K562 (cell line): ENCODE results near the gene ZC3H10. TPM values are rescaled to one million over a fixed set of nuclear protein-coding genes. Genes with fewer than 3 reads are reported as not detected.

Experiments
- ATAC-seq: fragments of 200-7000 bp; cut with Tn5 transposase; 3 replicates; pipeline ENCODE4 v1.9.1; 2020; ENCODE audit warnings: moderate library complexity
- BruUV-seq: library from RNA; stranded (reverse); fragments of 400-500 nt; replicated peaks from 2 replicates; lab custom pipeline; 2021; lab: Mats Ljungman, UMichigan
- CTCF ChIA-PET: fragments of 300-600 bp; formaldehyde crosslinking; extraction: SDS; loops from one replicate; lab custom pipeline; 2021; ENCODE audit warnings: low intra/inter-chr PET ratio; lab: Yijun Ruan, JAX
- POLR2A ChIA-PET: fragments of 300-600, 350-650 bp; sonication (Branson Sonifier 250); formaldehyde crosslinking; extraction: SDS; loops from one replicate; lab custom pipeline; 2021; ENCODE audit warnings: antibody characterized with exemption, inconsistent platforms; lab: Yijun Ruan, JAX
- DNase-seq, 4 experiments: peaks; one replicate each; pipeline versions ENCODE4 v3.0.0 to v3.0.0-alpha.2; 2011 to 2018; ENCODE audit warnings: low spot score in 3 of 4, mixed read lengths in 3 of 4; ENCODE audit errors: extremely low read depth in 1 of 4
- FAIRE-seq: peaks from 2 replicates; lab custom pipeline; 2011; peaks lifted over from hg19 to GRCh38; lab: Jason Lieb, UNC
- H2AFZ ChIP-seq: 2 replicates; pipeline ENCODE4 v1.6.0; 2011; ENCODE audit warnings: low read depth, low read length, control low read depth, inconsistent platforms
- H3K27ac ChIP-seq: fragments of 200-600 bp; 3 replicates; pipeline ENCODE4 v1.8.0; 2011; ENCODE audit warnings: low read depth, mild to moderate bottlenecking, control low read depth, inconsistent platforms, low read length, moderate library complexity, mixed read lengths; ENCODE audit errors: extremely low read depth
- H3K27me3 ChIP-seq, 2 experiments: fragments of 300-600 bp in 1 of 2; 2 replicates in 1 of 2; 3 replicates in 1 of 2; pipeline versions ENCODE4 v1.6.0 to v1.8.0; 2011; ENCODE audit warnings: inconsistent platforms in 2 of 2, low read length in 2 of 2, mild to moderate bottlenecking in 1 of 2, mixed read lengths in 1 of 2, moderate library complexity in 1 of 2; ENCODE audit not compliant: control insufficient read depth in 2 of 2, insufficient read depth in 2 of 2
- H3K36me3 ChIP-seq: fragments of 300-600 bp; 3 replicates; pipeline ENCODE4 v1.8.0; 2011; ENCODE audit warnings: mild to moderate bottlenecking, low read length, inconsistent platforms; ENCODE audit not compliant: control insufficient read depth, insufficient read depth
- H3K4me1 ChIP-seq, 2 experiments: fragments of 200-600 bp in 1 of 2; replicated peaks in 1 of 2; 2 replicates in 1 of 2; 3 replicates in 1 of 2; pipeline versions ENCODE4 v1.5.1 to v1.8.0; 2011; ENCODE audit warnings: inconsistent platforms in 2 of 2, low read length in 2 of 2, mild to moderate bottlenecking in 1 of 2, mixed read lengths in 1 of 2, moderate library complexity in 1 of 2; ENCODE audit not compliant: control insufficient read depth in 2 of 2, insufficient read depth in 2 of 2
- H3K4me2 ChIP-seq: 2 replicates; pipeline ENCODE4 v1.6.1; 2011; ENCODE audit warnings: low read length, control low read depth, inconsistent platforms, mixed read lengths; ENCODE audit not compliant: insufficient read depth
- H3K4me3 ChIP-seq: fragments of 200-600 bp; sonication (generic), shearing (Covaris generic); 2 replicates; pipeline ENCODE4 v1.5.1; 2016; ENCODE audit warnings: control low read depth, inconsistent platforms
- H3K79me2 ChIP-seq: fragments of 200-600 bp; 3 replicates; pipeline ENCODE4 v1.8.0; 2011; ENCODE audit warnings: low read length, inconsistent platforms; ENCODE audit not compliant: control insufficient read depth, insufficient read depth
- H3K9ac ChIP-seq, 2 experiments: 2 replicates each; pipeline versions ENCODE4 v1.6.0 to v1.6.1; 2011; ENCODE audit warnings: low read depth in 2 of 2, low read length in 2 of 2, control low read depth in 1 of 2, inconsistent platforms in 1 of 2, mild to moderate bottlenecking in 1 of 2, mixed read lengths in 1 of 2; ENCODE audit not compliant: insufficient read depth in 1 of 2
- H3K9me1 ChIP-seq: one replicate; pipeline ENCODE4 v1.6.0; 2011; ENCODE audit warnings: inconsistent platforms, mild to moderate bottlenecking, low read length, moderate library complexity; ENCODE audit not compliant: control insufficient read depth, insufficient read depth
- H3K9me3 ChIP-seq: replicated peaks from 2 replicates; pipeline ENCODE4 v1.5.1; 2011; ENCODE audit warnings: low read depth, low read length, inconsistent platforms; ENCODE audit not compliant: control insufficient read depth, insufficient read depth
- H4K20me1 ChIP-seq: replicated peaks from 2 replicates; pipeline ENCODE4 v1.6.1; 2011; ENCODE audit warnings: low read length, inconsistent platforms, mixed read lengths; ENCODE audit not compliant: control insufficient read depth, insufficient read depth
- CBFA2T3 ChIP-seq: fragments of 450-650 bp; IDR thresholded peaks from 2 replicates; pipeline ENCODE4 v1.6.1; 2017
- FOXJ2 ChIP-seq: fragments of 200-800 bp; sonication (Bioruptor generic); IDR thresholded peaks from 2 replicates; pipeline ENCODE4 v1.6.1; 2016; ENCODE audit warnings: missing genetic modification characterization, missing compliant biosample characterization
- HDGF ChIP-seq: fragments of 450-650 bp; IDR thresholded peaks from 2 replicates; pipeline ENCODE4 v1.6.1; 2016
- KDM5B ChIP-seq: fragments of 200-600 bp; sonication (generic); IDR thresholded peaks from 2 replicates; pipeline ENCODE4 v1.6.1; 2012; ENCODE audit warnings: low read depth, mild to moderate bottlenecking, moderate library complexity, low read length, control low read depth, inconsistent platforms; ENCODE audit not compliant: insufficient replicate concordance
- LEF1 ChIP-seq: fragments of 450-650 bp; IDR thresholded peaks from 2 replicates; pipeline ENCODE4 v1.6.1; 2016; ENCODE audit warnings: mild to moderate bottlenecking
- MYBL2 ChIP-seq, 2 experiments: fragments of 450-650 bp in 1 of 2; sonication (generic) in 1 of 2; formaldehyde crosslinking in 1 of 2; IDR thresholded peaks; 2 replicates each; pipeline versions ENCODE4 v1.6.1 to v1.8.1; 2017 to 2022; ENCODE audit warnings: borderline replicate concordance in 1 of 2, inconsistent platforms in 1 of 2, low read depth in 1 of 2, mild to moderate bottlenecking in 1 of 2, missing genetic modification reagents in 1 of 2, moderate library complexity in 1 of 2
- RFX7 ChIP-seq: fragments of 250-450 bp; sonication (Bioruptor Pico); IDR thresholded peaks from 2 replicates; pipeline ENCODE4 v1.5.1; 2021; ENCODE audit warnings: mild to moderate bottlenecking
- SRSF1 ChIP-seq: fragments of 200-400 bp; formaldehyde crosslinking; IDR thresholded peaks from 2 replicates; pipeline ENCODE4 v1.6.1; 2017; ENCODE audit warnings: mild to moderate bottlenecking, low read depth, low read length, moderate library complexity
- STAG1 ChIP-seq: sonication (generic); formaldehyde crosslinking; IDR thresholded peaks from 2 replicates; pipeline ENCODE4 v1.5.0; 2020; ENCODE audit warnings: missing genetic modification reagents, borderline replicate concordance
- WGBS: fragments of 100-300 bp; shearing (Covaris generic); methylation state at CpG from one replicate; pipeline ENCODE4 v1.1.6; 2016; ENCODE audit warnings: low coverage, mixed read lengths; ENCODE audit not compliant: insufficient coverage; ENCODE audit errors: missing lambda C conversion rate; 5-methylcytosine and 5-hydroxymethylcytosine counted together
- in situ Hi-C: fragments of 300-500 bp; cut with MboI; formaldehyde crosslinking; loops from 4 replicates; pipeline ENCODE4 v1.15.0; 2018; ENCODE audit warnings: inconsistent platforms, mixed read lengths
- intact Hi-C: fragments of 100-400 bp; cut with micrococcal nuclease; formaldehyde crosslinking; loops from 2 replicates; pipeline ENCODE4 v1.14.2; 2022
- polyA plus RNA-seq, 8 experiments: library from polyadenylated mRNA; depleted of rRNA in 4 of 8; stranded (reverse) in 5 of 8; unstranded in 3 of 8; fragments of >200 nt; fragmentation: Nextera tagmentation in 2 of 8; fragmentation: Illumina TruSeq in 1 of 8; extraction: Ambion mirVana in 2 of 8; extraction: Trizol in 1 of 8; gene quantifications; 2 replicates each; pipeline versions ENCODE4 v1.2.1 to v1.2.3, GENCODE V29; 2011 to 2014; ENCODE audit warnings: inconsistent platforms in 1 of 8, missing spikeins in 1 of 8
- total RNA-seq, 7 experiments: library from RNA; depleted of rRNA in 6 of 7; stranded (reverse); fragments of >200 nt in 6 of 7; fragmentation: Illumina TruSeq in 2 of 7; extraction: Trizol in 2 of 7; gene quantifications; 2 replicates each; pipeline versions ENCODE4 v1.2.1 to v1.2.3, GENCODE V29; 2011 to 2021; ENCODE audit warnings: low replicate concordance in 1 of 7

Gene ZC3H10
- total and polyA plus RNA-seq, 9 of the 15 experiments (the other 6 are each of a cell fraction or from before 2014, with no cell fraction given) = 0.31 to 4.1 (median 1.6) TPM

DNA sequence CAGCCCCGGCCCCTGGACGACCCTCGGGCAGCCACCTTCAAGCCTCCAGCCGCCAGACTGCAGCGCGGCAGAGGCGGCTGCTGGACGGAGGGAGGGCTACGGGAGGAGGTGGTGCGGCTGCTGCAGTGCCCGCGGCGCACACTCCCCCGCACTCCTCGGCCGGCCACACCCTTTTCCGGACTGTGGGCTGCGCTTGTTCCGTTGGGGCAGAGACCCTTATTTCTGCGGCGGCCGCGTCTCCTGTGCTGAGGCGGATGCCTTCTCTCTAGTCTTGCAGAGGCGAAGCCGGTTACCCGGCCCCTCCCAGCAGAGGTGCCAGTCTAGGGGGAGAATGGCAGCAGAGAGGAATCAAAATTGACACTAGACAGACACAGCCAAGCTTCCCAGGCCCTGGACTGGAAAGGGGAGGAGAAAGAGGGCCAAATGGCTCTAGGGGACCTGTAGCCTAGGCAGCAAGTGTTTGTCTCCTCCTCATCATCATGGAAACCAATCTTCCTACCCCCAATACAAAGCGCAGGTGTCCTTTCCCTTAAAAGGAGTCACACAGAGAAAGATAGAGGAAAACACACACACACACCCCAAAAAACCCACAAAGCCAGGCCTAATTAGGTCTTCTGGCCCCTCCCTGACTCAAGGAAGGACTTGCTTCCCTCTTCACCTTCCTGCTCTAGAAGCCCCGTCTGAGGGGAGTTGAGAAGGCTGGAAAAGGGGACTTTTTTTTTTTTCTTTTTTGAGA lies 11.3 kb downstream of the ZC3H10 start (continued):
- TF ChIP-seq MYBL2 (IDR thresholded peaks at IDR 0.05; ENCODE audit: low read depth) (no peak), MYBL2 (CRISPR knock-in tag; IDR thresholded peaks at IDR 0.05; ENCODE audit: borderline replicate concordance) (no peak), LEF1 (no peak), HDGF (no peak)

DNA sequence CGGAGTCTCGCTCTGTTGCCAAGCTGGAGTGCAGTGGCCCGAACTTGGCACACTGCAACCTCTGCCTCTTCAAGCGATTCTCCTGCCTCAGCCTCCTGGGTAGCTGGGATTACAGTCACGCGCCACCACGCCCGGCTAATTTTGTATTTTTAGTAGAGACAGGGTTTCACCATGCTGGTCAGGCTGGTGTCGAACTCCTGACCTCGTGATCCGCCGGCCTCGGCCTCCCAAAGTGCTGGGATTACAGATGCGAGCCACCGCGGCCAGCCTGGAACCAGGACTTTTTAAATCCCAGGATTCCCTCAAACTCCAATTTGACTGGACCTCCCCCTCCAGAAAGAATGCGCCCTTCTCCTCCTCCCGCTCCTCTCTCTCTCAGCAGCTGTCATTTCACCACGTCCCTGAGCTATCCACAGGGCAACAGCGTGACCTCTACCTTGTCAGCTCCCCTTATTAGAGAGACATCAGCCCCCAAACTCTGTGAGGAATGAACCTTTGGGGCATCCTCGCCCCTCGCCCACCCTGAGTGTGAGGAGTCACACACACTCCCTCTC lies 12.0 kb downstream of the ZC3H10 start:
- no peaks in the 10 kb centered on the region for H3K27me3 ChIP-seq

More for the DNA sequence above, 12.0 kb downstream of the ZC3H10 start:
- peak overlapping the region; percentile 78 to 96; a peak in 3 of 4 replicates for H3K9ac ChIP-seq
- no peak for ATAC-seq
- POLR2A ChIA-PET = interaction anchor here (0.7 to 5.6 kb wide), 6 partner anchors 12 to 1745 kb away, joined by 3 to 85 read pairs (median 6); partner anchors contain the start of genes MYL6, PA2G4, RPL41 and SMARCC2
- H3K9me1 ChIP-seq = peaks cover 6% of the 10 kb centered on the region
- peak overlapping the region; percentile 93 for H3K27ac ChIP-seq
- FAIRE-seq = no peak
- 59% methylated on average over 13 of the region's 22 CpGs for WGBS
- peak overlapping the region; percentile 98 for H3K4me2 ChIP-seq
- H3K4me3 ChIP-seq = peak overlapping the region; percentile 92
- no peak for TF ChIP-seq RFX7 (CRISPR knock-in tag)
- TF ChIP-seq CBFA2T3 = no peak
- no peak for TF ChIP-seq SRSF1
- peak; percentile 44 for TF ChIP-seq KDM5B
- TF ChIP-seq FOXJ2 = no peak
- TF ChIP-seq STAG1 (CRISPR knock-in tag) = 0 out of 2 replicates have a peak, but pooled peaks have one; percentile 27
- TF ChIP-seq, all 486 proteins: peak for 2
- H3K4me1 ChIP-seq = peaks cover 27 to 31% of the 10 kb centered on the region in 2 experiments; a peak in 4 of 5 replicates
- CTCF ChIA-PET = no interaction called here
- no TSS peak for BruUV-seq
- in situ Hi-C loops = loop anchor here (5.0 to 10.0 kb wide), 2 partner anchors 57 to 335 kb away; partner anchors contain the start of genes SMARCC2 and SPRYD4
- H4K20me1 ChIP-seq = peaks cover 5% of the 10 kb centered on the region
- H3K36me3 ChIP-seq = peaks cover 55% of the 10 kb centered on the region
- intact Hi-C loops = no loop called here
- H2AFZ ChIP-seq = no peak overlapping the region
- H3K79me2 ChIP-seq = peaks cover 60% of the 10 kb centered on the region
- DNase-seq = no peak
- no peaks in the 10 kb centered on the region for H3K9me3 ChIP-seq
